GM23338 (cell line): ENCODE data around the gene WDR74. TPM values are rescaled to one million over a fixed set of nuclear protein-coding genes. Genes with fewer than 3 reads are reported as not detected.
"Not testable (repeated sequence)": the region's sequence is repeated elsewhere in the genome, so short reads cannot be mapped to it uniquely, and the experiment has no call there.

Experiments used
- ATAC-seq: fragments of 200-7000 bp; cut with Tn5 transposase; 3 replicates; pipeline ENCODE4 v1.9.1; 2020
- DNase-seq: peaks from one replicate; pipeline ENCODE4 v3.0.0-alpha.2; 2015; ENCODE audit warnings: low spot score
- H2AFZ ChIP-seq: fragments of 200-600 bp; sonication (generic); 2 replicates; pipeline ENCODE4 v1.8.0; 2016; ENCODE audit warnings: antibody characterized with exemption, mild to moderate bottlenecking, moderate library complexity
- H3F3A ChIP-seq: fragments of 200-600 bp; sonication (generic); replicated peaks from 2 replicates; pipeline ENCODE4 v1.8.0; 2017; ENCODE audit warnings: antibody characterized with exemption, mixed run types, low read depth
- H3K27ac ChIP-seq: fragments of 200-600 bp; sonication (generic); 2 replicates; pipeline ENCODE4 v1.6.1; 2016; ENCODE audit warnings: low read depth
- H3K27me3 ChIP-seq: fragments of 200-600 bp; sonication (generic); 2 replicates; pipeline ENCODE4 v1.8.0; 2016; ENCODE audit warnings: mild to moderate bottlenecking, mixed run types, moderate library complexity; ENCODE audit not compliant: insufficient read depth
- H3K36me3 ChIP-seq: fragments of 200-600 bp; sonication (generic); 2 replicates; pipeline ENCODE4 v1.8.0; 2016; ENCODE audit warnings: mild to moderate bottlenecking; ENCODE audit not compliant: insufficient read depth
- H3K4me1 ChIP-seq: fragments of 200-600 bp; sonication (generic); 2 replicates; pipeline ENCODE4 v1.8.0; 2016; ENCODE audit warnings: mild to moderate bottlenecking, moderate library complexity; ENCODE audit not compliant: insufficient read depth
- H3K4me2 ChIP-seq: fragments of 200-600 bp; sonication (generic); 2 replicates; pipeline ENCODE4 v1.7.1; 2017; ENCODE audit warnings: mixed run types
- H3K4me3 ChIP-seq: fragments of 200-600 bp; sonication (generic); 2 replicates; pipeline ENCODE4 v1.6.1; 2016; ENCODE audit warnings: mixed run types
- H3K79me2 ChIP-seq: fragments of 200-600 bp; sonication (generic); replicated peaks from 2 replicates; pipeline ENCODE4 v1.8.0; 2017; ENCODE audit warnings: mild to moderate bottlenecking; ENCODE audit not compliant: insufficient read depth
- H3K9me2 ChIP-seq: fragments of 200-600 bp; sonication (generic); 2 replicates; pipeline ENCODE4 v1.8.0; 2017; ENCODE audit not compliant: insufficient read depth
- H4K20me1 ChIP-seq: fragments of 200-600 bp; sonication (generic); replicated peaks from 2 replicates; pipeline ENCODE4 v1.8.0; 2017; ENCODE audit warnings: mild to moderate bottlenecking; ENCODE audit not compliant: insufficient read depth
- H3K27ac Mint-ChIP-seq: 2 replicates; pipeline ENCODE4 v1.8.0; 2020; ENCODE audit warnings: inconsistent platforms, mild to moderate bottlenecking, moderate library complexity, mixed read lengths
- H3K27me3 Mint-ChIP-seq: 3 replicates; pipeline ENCODE4 v1.8.0; 2022; ENCODE audit warnings: low read depth, mild to moderate bottlenecking, moderate library complexity, mixed read lengths, inconsistent platforms; ENCODE audit not compliant: insufficient read depth, poor library complexity
- H3K36me3 Mint-ChIP-seq: 3 replicates; pipeline ENCODE4 v1.8.0; 2021; ENCODE audit warnings: low read depth, mild to moderate bottlenecking, inconsistent platforms, moderate library complexity, mixed read lengths
- H3K4me1 Mint-ChIP-seq: 3 replicates; pipeline ENCODE4 v1.8.0; 2020; ENCODE audit warnings: mild to moderate bottlenecking, inconsistent platforms, mixed read lengths
- H3K4me3 Mint-ChIP-seq: 3 replicates; pipeline ENCODE4 v1.8.0; 2021; ENCODE audit warnings: moderate library complexity, mild to moderate bottlenecking, inconsistent platforms, mixed read lengths
- H3K9me3 Mint-ChIP-seq: 3 replicates; pipeline ENCODE4 v1.8.0; 2020; ENCODE audit warnings: moderate library complexity, mild to moderate bottlenecking, inconsistent platforms, mixed read lengths
- CREB1 ChIP-seq: fragments of 250-450 bp; sonication (Bioruptor Pico); IDR thresholded peaks from 2 replicates; pipeline ENCODE4 v1.5.0; 2020; ENCODE audit warnings: low read depth, mild to moderate bottlenecking, moderate library complexity
- CTCF ChIP-seq, 2 experiments: fragments of 200-600 bp in 1 of 2; sonication (generic) in 1 of 2; conservative IDR thresholded peaks; 2 replicates each; pipeline versions ENCODE4 v1.5.1 to v1.6.1; 2016 to 2017; ENCODE audit warnings: antibody characterized with exemption in 2 of 2, low read depth in 2 of 2, mild to moderate bottlenecking in 2 of 2, moderate library complexity in 1 of 2
- ETS1 ChIP-seq: IDR thresholded peaks from 2 replicates; pipeline ENCODE4 v1.6.1; 2016; ENCODE audit warnings: antibody characterized with exemption
- EZH2 ChIP-seq: fragments of 200-600 bp; sonication (generic); IDR thresholded peaks from one replicate; pipeline ENCODE4 v1.8.0; 2017; ENCODE audit warnings: antibody characterized with exemption, mild to moderate bottlenecking, low read depth; ENCODE audit not compliant: unreplicated experiment
- EZH2phosphoT487 ChIP-seq: fragments of 200-600 bp; sonication (generic); IDR thresholded peaks from one replicate; pipeline ENCODE4 v1.8.1; 2018; ENCODE audit warnings: antibody characterized with exemption; ENCODE audit not compliant: unreplicated experiment
- JUNB ChIP-seq: IDR thresholded peaks from one replicate; pipeline ENCODE4 v1.6.1; 2016; ENCODE audit warnings: antibody characterized with exemption; ENCODE audit not compliant: unreplicated experiment
- POLR2AphosphoS5 ChIP-seq: IDR thresholded peaks from 2 replicates; pipeline ENCODE4 v1.6.1; 2016; ENCODE audit warnings: antibody characterized with exemption, low read depth
- REST ChIP-seq: IDR thresholded peaks from one replicate; pipeline ENCODE4 v1.6.1; 2018; ENCODE audit warnings: antibody characterized with exemption; ENCODE audit not compliant: unreplicated experiment
- STAT1 ChIP-seq: IDR thresholded peaks from one replicate; pipeline ENCODE4 v1.6.1; 2016; ENCODE audit warnings: antibody characterized with exemption; ENCODE audit not compliant: unreplicated experiment
- ZNF114 ChIP-seq: fragments of 250-450 bp; sonication (Bioruptor Pico); IDR thresholded peaks from 2 replicates; pipeline ENCODE4 v1.5.0; 2020; ENCODE audit warnings: mild to moderate bottlenecking, moderate library complexity
- polyA plus RNA-seq: library from polyadenylated mRNA; unstranded; fragments of >200 nt; fragmentation: Nextera tagmentation; extraction: Ambion mirVana; gene quantifications from 2 replicates; pipeline ENCODE4 v1.2.1, GENCODE V29; 2016
- total RNA-seq: library from RNA; depleted of rRNA; stranded (reverse); fragments of >200 nt; shearing (Covaris generic); gene quantifications from 2 replicates; pipeline ENCODE4 v1.2.3, GENCODE V29; 2014

Gene WDR74
- total and polyA plus RNA-seq, 2 experiments from 2014 or later = 94.4 to 136 TPM

- not testable (repeated sequence) for H3K9me2 ChIP-seq, H3K4me3 Mint-ChIP-seq, H3K36me3 ChIP-seq, H4K20me1 ChIP-seq, H2AFZ ChIP-seq, H3K27ac Mint-ChIP-seq, H3K9me3 Mint-ChIP-seq, H3K4me1 ChIP-seq, H3K27me3 ChIP-seq
- H3K4me2 ChIP-seq = peak overlapping the region; percentile 82
- peaks cover 32% of the 10 kb centered on the region for H3K79me2 ChIP-seq
- peak overlapping the region; percentile 64 for H3K4me3 ChIP-seq
- H3F3A ChIP-seq = peaks cover 31% of the 10 kb centered on the region; the same call in 1 of the 2 replicates
- DNase-seq (peak; percentile 79), ATAC-seq (peak; percentile 4)
- H3K27ac ChIP-seq = peak overlapping the region; percentile 98
- Mint-ChIP-seq H3K36me3 (peaks cover 27% of the 10 kb centered on the region), H3K4me1 (peaks cover 18% of the 10 kb centered on the region), H3K27me3 (peaks cover 16% of the 10 kb centered on the region)
Measured at GRCh38 chr11:62840721-62841360, 1.5 kb upstream of the WDR74 start.

- no peak overlapping the region for H3K27ac Mint-ChIP-seq
- Histone ChIP-seq H3K4me3 (no peak overlapping the region), H3K27me3 (no peaks in the 10 kb centered on the region), H3K4me2 (no peak overlapping the region), H3F3A (peaks cover 48% of the 10 kb centered on the region; the same call in 1 of the 2 replicates), H4K20me1 (peaks cover 9% of the 10 kb centered on the region), H3K4me1 (peaks cover 16% of the 10 kb centered on the region), H3K9me2 (no peaks in the 10 kb centered on the region), H3K36me3 (peaks cover 21% of the 10 kb centered on the region), H3K27ac (no peak overlapping the region), H2AFZ (no peak overlapping the region), H3K79me2 (peaks cover 43% of the 10 kb centered on the region)
- ATAC-seq (no peak), DNase-seq (no peak)
- H3K4me3 Mint-ChIP-seq = peak overlapping the region; percentile 26; the same call in 1 of the 3 replicates
- peaks cover 65% of the 10 kb centered on the region for H3K36me3 Mint-ChIP-seq
- peaks cover 24% of the 10 kb centered on the region for H3K4me1 Mint-ChIP-seq
- peaks cover 27% of the 10 kb centered on the region for H3K27me3 Mint-ChIP-seq
- H3K9me3 Mint-ChIP-seq = no peaks in the 10 kb centered on the region; the same call in 2 of the 3 replicates
- TF ChIP-seq POLR2AphosphoS5 = no peak; the same call in 1 of the 2 replicates
- no peak for TF ChIP-seq JUNB
- no peak for TF ChIP-seq REST
- no peak for TF ChIP-seq CREB1 (CRISPR knock-in tag)
- TF ChIP-seq STAT1 = no peak
- no peak for TF ChIP-seq ETS1
- TF ChIP-seq EZH2phosphoT487 = no peak
- TF ChIP-seq CTCF (conservative IDR thresholded peaks at IDR 0.05; ENCODE audit: low read depth in 2 of 2) = no peak
- TF ChIP-seq ZNF114 (CRISPR knock-in tag) = no peak
- no peak for TF ChIP-seq EZH2
Measured at GRCh38 chr11:62835336-62835735, 4.1 kb downstream of the WDR74 start.
